SKM-1 (cell line): ENCODE data around the gene ZNF2.

ENCODE experiments used
- DNase-seq: peaks from one replicate; lab custom pipeline; 2025; ENCODE audit not compliant: unreplicated experiment; lab: John Stamatoyannopoulos, UW

ZNF2 gene

GRCh38 chr2:95204396-95204795 is 38.8 kb downstream of the ZNF2 start:
- DNase-seq: no peak

GRCh38 chr2:95206096-95206495 is 40.5 kb downstream of the ZNF2 start:
- DNase-seq: no peak

GRCh38 chr2:95207111-95207961 is 41.7 kb downstream of the ZNF2 start, which contains the start of gene ZNF892:
TSS of gene ZNF892 (plus strand) at chr2:95207521. CDS start at chr2:95207816, 295 bp downstream.
- peak; percentile 56 for DNase-seq

DNA sequence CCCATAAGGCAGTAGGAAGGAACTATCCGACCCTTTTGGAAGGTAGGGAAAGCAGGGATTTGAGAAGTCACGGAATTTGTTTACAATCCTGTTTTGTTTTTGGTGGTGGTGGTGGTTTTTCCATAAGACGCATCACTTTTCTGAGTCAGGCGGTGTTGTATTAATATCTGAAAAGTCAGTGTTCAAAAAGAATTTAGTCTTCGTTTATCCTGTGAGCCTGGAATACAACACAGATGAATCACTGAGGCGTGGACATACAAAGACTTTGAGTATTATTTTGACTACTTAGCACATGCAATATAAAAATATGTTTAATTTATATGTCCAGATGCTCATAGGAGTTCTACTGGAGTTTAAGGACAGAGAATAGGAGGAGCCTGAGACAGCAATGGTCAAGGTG is 42.5 kb downstream of the ZNF2 start:
- DNase-seq: no peak

DNA sequence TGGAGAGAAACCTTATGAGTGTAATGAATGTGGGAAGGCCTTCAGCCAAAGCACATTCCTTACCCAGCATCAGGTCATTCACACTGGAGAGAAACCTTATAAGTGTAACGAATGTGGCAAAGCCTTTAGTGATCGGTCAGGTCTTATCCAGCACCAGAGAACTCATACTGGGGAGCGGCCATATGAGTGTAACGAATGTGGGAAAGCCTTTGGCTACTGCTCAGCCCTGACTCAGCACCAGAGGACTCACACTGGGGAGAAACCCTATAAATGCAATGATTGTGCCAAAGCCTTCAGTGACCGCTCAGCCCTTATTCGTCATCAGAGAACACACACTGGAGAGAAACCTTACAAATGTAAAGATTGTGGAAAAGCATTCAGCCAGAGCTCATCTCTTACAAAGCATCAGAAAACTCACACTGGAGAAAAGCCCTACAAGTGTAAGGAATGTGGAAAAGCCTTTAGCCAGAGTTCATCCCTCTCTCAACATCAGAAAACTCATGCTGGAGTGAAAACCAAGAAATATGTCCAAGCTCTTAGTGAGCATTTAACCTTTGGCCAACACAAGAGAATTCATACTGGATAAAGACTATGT is 49.5 kb downstream of the ZNF2 start:
- DNase-seq: no peak

GRCh38 chr2:95220449-95220848 is 54.8 kb downstream of the ZNF2 start:
- no peak for DNase-seq

DNA sequence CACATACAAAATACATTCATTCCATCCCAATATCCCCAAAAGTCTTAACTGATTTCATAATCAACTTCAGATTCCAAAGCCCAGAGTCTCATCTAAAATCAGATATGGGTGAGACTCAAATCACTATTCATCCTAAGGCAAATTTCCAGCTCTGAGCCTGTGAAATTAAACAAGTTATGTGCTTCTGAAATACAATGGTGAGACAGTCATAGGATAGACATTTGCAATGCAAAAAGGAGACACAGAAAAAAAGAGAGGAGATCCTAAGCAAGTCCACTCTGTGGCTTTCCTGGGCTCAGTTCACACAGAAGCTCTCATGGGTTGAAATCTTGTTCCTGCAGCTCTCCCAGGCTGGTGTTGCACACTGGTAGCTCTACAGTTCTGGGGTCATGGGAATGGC is 60.0 kb downstream of the ZNF2 start:
- no peak for DNase-seq

GRCh38 chr2:95231723-95232122 is 66.1 kb downstream of the ZNF2 start:
- peak; percentile 17 for DNase-seq

DNA sequence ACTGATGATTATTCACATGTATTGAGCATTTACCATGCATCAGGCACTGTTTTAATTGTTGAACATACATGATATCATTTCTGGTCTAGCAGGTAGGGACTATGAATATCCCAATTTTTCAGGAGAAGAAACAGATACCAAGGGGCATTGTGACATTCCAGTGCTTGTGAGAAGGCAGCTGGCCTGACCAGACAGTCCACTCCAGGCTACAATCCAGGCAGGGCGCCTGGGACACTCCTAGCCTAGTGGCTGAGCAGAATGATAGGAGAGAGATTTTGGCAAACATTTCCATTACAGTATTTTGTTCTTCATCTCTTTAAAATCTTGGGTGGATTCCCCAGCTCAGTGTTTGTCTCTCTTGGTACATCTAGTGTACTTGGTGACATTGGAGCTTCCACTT is 66.6 kb downstream of the ZNF2 start:
- no peak for DNase-seq
